Activated effector memory CD4-positive, alpha-beta T cell treated with anti-CD3 and anti-CD28 coated beads, Interleukin-2, amount 50 U/mL, for 16 hours (primary cell): ENCODE data around the gene FAM237B.

Source experiments
- DNase-seq: peaks from one replicate; pipeline ENCODE4 v3.0.0-alpha.2; 2020

The FAM237B gene

DNA sequence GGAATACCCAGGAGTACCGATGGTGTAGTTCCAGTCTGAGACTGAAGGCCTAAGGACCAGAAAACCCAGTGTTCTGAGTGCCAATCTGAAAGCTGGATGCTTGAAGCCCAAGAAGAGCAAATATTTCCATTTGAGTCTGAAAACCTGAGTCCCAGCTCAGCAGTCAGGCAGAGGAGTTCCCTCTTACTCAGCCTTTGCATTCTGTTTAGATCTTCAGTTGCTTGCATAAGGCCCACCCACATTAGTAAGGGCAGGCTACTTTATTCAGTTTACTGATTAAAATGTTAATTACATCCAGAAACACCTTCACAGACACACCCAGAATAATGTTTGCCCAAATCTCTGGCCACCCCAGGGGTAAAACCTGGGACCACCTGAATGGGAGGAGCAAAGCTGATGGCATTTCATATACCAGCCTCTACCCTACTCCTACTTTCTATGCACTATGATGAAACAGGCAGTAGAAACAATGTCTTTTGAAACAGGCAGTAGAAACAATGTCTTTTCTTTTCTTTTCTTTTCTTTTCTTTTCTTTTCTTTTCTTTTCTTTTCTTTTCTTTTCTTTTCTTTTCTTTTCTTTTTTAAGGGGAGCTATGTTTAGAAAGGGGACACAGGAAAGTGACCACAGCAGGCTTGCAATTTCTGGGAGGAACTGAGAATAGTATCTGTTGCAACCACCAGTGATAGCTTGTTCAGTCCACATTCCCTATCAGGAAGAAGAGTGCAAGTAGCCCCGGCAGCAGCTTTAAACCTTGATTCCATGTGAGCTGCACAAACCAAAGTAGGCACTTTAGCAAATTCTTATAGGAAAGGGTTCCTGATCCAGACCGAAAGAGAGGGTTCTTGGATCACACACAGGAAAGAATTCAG is 30.6 kb downstream of the FAM237B start:
- DNase-seq, result no peak

- DNase-seq, result no peak
Measured at GRCh38 chr7:90288154-90288553, 33.0 kb downstream of the FAM237B start.

DNA sequence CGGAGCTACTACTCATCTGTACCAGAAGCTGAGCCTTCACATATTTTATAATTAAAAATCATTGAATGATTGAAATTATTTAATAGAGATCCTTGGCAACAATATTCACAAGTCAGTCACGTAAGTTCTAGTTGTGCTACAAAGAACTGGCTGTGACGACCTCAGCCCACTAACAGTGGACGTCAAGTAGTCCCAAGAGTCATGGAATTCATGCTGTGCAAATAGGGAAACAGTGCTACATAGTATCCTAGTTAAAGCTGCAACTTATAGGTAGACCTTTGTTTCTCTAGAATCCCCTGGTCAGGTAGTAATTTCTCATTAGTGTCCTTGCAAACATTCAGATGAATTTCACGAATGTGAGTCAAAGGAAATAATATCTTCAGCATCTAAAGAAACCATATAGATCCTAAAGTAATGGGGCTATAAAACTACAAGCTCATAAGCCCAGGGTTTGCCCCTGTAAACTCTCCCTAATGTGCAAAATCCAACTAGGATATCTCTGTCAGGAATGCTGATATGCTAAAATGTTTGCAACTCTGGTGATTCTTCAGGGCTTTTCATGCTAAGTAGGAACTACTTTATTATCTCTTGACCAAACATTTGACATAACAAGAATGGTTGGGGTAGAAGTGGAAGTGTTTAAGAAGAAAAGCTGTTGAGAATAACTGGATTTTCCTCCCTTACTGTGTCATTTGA is 44.9 kb downstream of the FAM237B start:
- no peak for DNase-seq

- no peak for DNase-seq
Measured at GRCh38 chr7:90274161-90274560, 46.9 kb downstream of the FAM237B start.

- DNase-seq, result no peak
Measured at GRCh38 chr7:90272242-90272641, 48.9 kb downstream of the FAM237B start.

GRCh38 chr7:90271753-90272152 is 49.4 kb downstream of the FAM237B start:
- no peak for DNase-seq

DNA sequence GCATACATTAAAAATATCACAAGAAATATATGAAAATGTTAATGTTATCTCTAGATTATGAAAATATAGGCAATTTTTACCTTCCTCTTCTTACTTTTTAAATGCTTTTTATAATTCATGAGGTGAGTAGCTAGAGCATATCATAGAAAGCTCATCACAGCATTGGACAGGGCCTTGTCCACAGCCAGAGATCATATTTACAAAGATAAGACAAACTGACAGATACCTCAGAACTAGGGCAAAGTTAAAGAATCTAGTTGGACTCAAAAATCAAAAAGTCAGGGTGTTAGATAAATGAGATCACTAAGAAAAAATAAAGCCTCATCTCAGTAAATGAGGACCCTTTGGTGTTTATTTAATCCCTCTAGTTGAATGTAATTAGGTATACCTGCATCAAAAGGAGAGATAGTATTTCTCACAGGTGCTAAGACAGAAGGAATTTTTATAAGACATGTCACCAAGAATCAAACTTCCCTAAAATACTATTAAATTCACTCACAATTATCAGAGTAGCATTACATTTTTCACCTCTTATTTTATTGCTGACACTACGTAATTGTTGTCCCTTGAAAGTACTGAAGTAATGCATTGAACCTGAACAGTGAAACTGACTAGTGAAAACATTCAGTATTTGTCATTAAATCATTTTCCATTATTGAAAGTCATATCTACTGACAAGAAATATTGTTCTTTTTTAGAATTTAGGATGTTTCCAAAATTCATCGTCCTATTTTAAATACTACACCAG is 50.5 kb downstream of the FAM237B start:
- DNase-seq, result no peak

DNA sequence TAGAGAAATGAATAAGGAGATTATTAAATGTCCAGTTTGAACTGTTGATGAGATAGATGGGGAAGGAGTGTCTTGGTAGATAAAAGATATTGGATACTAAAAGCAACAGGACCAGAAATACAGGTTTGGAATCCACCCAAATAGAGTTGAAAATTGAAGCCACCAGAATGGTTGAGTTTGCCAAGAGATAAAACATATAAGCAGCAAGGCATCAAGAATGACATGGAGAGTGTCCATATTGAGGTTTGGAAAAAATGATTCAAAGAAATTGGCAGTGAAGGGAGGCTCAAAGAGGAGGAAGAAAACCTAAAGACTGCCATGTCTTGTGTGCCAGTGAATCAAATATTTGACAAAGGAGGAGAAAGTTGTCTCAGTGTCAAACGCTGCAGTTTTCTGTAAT is 51.9 kb downstream of the FAM237B start:
- no peak for DNase-seq

- no peak for DNase-seq
Measured at GRCh38 chr7:90267263-90267858, 53.7 kb downstream of the FAM237B start.

- no peak for DNase-seq
Measured at GRCh38 chr7:90266808-90267207, 54.3 kb downstream of the FAM237B start.
